Stimulated activated CD4-positive, alpha-beta T cell treated with anti-CD3 and anti-CD28 coated beads, TNF-alpha, amount 100 ng/mL, for 4 hours (primary cell): ENCODE data around the gene TINAG.

Source experiments
- DNase-seq, 3 experiments: peaks; one replicate each; pipeline ENCODE4 v3.0.0-alpha.2; 2020; ENCODE audit warnings: low read depth in 3 of 3

TINAG gene, protein sequence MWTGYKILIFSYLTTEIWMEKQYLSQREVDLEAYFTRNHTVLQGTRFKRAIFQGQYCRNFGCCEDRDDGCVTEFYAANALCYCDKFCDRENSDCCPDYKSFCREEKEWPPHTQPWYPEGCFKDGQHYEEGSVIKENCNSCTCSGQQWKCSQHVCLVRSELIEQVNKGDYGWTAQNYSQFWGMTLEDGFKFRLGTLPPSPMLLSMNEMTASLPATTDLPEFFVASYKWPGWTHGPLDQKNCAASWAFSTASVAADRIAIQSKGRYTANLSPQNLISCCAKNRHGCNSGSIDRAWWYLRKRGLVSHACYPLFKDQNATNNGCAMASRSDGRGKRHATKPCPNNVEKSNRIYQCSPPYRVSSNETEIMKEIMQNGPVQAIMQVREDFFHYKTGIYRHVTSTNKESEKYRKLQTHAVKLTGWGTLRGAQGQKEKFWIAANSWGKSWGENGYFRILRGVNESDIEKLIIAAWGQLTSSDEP

DNA sequence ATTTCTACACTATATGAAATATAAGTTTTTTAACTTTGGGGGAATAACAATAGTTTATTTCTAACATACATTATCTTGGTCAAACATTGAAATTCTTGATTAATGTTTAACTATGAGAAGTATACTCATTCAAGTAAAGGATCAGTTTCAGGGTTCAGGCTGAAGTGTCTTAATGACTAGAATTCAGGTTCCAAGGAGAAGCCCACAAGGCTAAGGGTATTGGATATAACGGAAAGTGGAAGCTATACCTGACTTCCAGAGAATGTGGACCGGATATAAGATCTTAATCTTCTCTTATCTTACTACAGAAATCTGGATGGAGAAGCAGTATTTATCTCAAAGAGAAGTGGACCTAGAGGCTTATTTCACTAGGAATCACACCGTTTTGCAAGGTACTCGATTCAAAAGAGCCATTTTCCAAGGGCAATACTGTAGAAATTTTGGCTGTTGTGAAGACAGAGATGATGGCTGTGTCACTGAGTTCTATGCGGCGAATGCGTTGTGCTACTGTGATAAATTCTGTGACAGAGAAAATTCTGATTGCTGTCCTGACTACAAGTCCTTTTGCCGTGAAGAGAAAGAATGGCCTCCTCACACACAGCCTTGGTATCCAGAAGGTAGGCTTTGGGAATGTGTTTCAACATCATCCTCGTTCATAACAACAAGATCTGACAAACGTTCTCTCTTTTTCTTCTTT lies at the start of gene TINAG:
Gene TINAG (plus strand): TSS at position 153 of the 697 bp plus-strand sequence. CDS start 110 bp downstream, at position 263.
- DNase-seq = no peak

DNA sequence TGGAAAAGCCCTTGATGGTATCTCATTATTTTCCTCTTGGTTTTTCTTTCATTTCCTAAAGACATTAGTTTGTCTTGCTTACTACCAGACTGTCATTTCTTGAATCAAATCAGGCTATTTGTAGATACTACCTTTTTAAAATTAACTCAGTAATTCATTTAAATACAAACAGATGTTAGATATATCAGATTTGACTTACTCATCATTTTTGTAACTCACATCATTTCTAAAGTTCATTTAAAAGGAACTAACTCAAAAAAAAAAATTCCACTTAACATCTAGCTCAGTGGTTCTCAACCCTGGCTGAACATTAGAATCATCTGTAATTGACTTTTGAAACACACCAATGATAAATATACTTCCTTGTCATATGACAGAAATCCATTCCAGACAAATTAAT lies 48.2 kb upstream of the TINAG start:
- no peak for DNase-seq

DNA sequence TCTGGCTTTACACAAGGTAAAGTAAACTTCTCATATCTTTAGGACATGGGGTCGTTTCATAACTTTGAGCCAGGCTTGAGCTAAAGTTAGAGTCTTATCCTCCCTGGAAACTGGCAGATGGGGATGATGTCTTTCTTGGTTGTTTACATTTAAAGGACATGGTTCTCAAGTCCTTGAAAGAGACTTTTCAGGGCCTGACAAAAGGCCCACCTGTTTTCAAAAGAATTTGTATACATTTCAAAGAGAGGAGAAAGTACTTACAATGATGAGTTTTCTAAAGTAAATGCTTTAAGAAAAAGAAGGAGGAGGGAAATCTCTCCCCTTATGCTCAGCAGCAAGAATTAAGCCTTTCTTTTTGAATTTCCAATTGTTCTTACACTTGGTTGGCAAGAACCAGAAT lies 45.7 kb upstream of the TINAG start:
- no peak for DNase-seq

DNA sequence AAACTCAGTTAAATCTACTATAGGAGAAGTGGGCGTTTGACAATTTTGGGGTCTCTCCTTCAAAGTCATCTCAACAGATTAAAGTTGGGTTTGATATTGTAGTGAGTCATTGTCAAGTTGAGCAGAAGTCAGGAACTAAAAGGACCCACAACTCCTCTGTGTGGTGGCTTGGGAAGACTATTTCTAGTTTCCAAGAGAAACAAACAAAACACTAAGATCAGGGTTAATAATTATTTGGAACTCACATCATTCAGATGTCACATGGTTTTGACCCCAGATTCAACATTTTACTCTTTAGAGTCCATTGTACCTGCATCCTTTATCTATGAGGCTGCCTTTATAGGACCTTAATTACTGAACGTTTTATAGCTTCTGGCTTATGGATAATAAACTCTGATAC lies 45.3 kb upstream of the TINAG start:
- DNase-seq = no peak

DNA sequence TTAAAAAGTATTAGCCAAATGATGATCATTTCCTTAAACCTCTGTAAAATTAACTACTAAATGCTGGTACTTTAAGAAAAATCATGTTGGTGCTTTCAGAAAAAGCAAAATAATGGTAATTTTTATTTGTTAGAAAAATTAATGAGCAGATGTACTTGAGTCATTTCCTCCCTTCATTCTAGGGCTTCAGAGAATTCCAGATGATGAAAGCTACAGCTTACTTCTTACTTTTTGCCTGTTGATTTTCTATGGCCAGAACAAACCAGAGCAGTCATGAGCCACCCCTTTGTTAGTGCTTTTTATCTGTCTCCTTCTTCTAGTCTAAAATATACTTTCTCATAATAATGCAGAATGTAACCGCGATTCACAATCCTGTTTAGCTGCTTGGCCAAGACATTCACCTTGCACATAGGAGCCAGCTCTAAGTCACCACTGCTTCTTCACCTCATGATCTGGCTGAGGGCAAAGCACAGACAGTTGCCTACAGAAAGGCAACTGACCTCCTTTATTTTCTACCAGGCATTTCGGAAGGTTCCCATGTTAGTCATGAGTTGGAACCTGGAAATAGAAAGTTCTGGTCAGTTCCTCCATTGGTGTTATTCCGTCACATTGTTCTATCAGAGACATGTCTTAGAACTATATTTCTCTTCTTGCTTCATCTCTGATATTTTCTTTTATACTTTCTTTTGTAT lies 43.5 kb upstream of the TINAG start:
- DNase-seq = no peak

DNA sequence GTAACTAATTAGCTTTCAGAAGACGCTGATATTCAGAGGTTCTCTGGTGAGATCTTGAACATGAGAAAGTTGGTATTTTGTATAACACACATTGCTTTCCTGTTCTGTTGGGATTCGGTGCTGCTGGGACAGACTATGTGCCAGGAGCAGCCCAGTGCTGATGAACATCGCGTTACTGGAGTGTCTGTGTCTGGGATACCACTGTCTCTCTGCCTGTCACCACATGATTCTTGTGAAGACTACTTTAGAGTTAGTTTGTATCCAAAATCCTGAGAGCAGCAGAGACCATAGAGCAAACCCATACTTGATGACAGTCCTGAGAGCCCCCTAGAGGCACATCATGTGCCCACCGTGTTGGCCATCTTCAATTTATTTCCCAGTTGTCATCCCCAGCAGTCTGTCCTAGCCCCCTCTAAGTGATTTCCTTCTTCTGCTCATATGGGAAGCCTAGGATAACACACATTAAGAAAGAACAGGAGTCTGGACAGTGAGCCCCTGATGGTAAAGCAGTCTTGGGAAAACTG lies 41.8 kb upstream of the TINAG start:
- no peak for DNase-seq

DNA sequence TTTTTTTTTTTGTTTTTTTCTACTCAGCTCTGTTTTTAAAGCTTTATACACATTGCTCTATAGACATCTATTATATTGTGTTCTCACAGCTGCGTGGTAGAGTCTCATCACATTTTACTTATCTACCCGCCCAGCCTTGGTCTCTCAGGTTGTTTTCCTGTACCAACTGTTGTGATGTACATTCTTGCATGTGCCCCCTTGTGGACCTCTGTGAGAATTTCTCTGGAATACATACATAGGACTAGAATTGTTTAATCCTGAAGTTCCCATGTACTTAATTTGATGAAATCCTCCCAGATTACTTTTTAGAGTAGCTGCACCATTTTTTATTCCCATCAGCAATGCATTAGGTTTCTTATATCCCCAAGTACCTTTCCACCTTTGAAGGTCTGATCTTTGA lies 40.4 kb upstream of the TINAG start:
- DNase-seq = no peak

DNA sequence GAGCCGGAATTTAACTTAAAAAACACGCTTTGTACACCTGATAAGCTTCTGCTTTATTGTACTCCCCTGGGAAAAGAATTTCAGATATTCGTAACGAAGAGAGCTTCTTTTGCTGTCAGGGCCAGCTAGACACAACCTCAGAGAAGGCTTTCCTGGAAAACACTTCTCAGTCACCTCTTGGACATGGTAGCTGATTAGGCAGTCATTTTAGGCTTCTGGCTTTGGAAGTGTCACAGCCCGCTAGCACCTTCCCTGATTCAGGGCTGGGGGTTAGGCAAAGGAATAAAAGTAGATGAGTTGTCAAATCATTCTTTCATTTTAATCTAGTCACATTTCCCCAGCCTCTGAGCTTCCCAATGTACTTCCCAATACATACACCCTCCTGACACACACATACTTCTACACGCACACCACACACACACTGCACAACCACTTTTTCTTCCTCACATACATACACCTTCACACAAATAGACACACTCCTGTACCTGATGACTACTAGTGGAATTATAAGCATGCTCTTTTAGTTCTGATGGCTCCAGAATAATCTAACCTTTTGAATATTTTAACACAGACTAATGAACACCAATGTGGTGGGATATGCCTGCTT lies 34.9 kb upstream of the TINAG start:
- no peak for DNase-seq

DNA sequence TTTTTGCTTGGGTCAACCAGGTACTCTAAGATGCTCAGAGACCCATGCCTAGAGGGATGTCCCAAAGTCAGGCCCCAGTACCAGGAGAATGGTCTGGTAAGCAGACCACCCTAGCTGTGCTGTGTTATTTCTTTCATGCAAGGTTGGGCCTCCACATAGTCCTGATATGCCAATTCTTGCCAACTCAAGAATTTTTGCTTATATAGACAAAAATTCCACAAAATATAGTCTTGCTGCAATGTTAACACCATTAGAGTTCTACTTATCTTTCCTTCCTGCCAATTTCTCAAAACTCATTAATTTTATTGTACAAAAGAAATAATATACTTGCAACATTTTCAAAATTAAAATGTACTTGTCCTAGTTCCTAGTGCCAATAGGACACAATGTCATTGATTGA lies 33.9 kb upstream of the TINAG start:
- DNase-seq = no peak

DNA sequence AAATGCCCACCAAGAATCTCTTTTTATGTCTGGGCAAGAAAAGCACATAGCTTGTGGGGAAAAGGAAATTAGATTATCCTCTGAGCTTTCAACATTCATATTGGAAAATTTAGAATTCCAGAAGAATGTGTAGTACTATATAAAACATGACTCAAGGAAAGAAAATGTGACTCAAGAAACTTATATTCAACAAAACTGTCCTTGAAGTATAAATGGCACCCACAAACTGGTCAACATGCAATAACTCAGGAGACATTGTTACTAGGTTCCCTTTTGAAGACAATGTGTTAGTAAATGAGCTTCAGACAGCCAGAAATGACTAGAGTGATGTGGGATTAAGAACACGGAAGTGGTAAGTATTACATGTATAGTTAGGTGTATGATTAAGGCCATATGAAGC lies 26.1 kb upstream of the TINAG start:
- no peak for DNase-seq

DNA sequence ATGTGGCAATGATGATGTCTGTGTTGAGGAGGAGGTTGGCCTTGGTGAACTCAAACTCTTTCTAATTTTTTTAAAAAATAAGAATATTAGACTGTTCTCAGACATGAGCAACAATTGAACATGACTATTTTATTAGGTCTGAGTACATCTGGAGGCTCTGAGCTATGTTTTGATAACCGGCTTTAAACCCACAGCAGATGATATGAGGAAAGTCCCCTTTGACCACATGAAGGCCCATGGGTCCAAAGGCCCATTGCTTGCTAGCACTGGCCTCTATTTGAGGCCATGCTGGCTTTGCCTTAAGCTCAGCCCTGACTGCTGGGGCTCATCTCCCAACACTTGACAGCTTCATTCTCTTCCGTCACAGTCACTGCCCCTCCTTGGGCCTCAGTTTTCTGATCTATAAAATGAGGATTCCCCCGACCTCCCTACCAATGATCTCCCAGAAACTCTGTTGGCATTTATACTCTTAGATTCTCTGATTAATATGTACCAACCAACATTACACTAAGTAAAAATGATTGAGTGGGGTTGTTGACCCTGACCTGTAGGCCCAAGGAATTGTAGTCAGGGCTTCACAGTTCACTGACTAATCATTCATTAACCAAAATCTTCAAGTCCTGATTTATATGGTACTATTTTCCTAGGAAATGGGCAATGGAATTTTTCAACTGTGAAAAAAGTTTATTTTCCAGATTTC lies 23.9 kb upstream of the TINAG start:
- DNase-seq = no peak

DNA sequence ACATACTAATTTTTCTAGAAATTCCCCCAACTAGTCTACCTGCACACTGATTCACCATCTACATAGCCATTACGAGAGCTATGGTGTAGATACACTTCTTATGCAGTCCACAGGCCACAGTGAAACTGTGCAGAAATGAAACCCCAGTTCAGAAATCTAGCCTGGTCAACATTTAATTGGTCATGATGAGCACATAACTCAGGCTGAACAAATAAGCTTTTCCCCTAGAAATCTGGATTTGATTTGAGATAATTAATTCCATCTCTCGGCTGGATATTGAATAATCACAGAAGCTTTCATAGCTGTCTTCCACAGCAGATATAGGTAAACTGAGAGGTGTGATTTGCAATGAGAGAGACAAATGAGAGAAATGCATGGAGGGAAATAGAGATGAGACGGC lies 22.6 kb upstream of the TINAG start:
- no peak for DNase-seq

DNA sequence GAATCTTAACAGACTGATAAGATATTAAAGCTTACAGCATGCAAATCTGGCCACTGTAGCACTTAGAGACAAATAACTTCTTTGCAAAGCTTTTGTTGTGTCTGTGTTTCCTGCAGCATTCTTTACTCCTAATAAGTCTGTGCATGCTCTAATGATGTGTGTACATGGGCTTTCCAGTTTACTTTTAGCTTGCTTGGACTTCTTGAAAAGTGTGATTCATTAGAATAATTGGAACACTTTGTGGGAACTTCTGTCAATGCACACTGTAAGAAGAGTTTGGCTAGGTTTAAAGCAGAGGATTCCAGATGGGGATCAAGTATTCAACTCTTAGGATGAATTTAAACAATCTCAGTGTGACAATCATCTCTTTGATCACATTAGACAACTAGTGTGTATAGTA lies 22.1 kb upstream of the TINAG start:
- no peak for DNase-seq

DNA sequence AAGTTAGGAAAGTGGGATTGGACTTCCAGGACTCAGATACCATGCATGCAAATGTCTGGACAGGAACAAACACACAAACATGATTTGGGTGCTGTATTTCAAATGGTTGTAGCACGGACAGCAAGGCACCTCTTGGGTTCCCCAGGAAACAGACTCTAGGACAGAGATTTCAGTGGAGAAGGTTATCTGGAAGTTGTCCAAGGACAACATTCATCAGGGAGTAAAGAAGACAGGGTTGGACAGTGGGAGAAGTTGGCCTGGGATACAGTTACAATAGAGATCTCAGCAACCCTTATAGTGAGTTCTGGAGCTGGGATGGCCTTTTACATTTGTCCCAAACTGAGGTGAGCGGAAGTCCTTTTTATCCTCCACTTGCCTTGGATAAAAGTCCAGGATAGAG lies 19.8 kb upstream of the TINAG start:
- no peak for DNase-seq

DNA sequence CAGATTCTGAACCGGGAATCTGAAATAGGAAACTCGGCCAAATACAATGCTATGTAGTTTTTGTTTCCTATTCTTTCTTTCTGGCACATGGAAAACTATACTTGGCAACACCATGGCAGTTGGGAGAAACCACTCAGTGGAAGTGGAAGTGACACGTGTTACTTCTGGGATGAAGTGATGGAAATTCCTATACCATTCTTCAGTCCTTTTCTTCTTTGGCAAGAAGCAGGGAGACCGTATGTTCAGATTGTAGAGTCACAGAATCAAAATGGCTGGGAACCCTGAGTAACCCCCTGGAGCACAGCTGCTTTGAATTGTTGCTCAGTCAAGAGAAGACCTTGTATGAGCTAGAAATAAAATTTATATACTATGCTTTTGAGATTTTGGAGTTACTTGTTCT lies 18.8 kb upstream of the TINAG start:
- DNase-seq = no peak

DNA sequence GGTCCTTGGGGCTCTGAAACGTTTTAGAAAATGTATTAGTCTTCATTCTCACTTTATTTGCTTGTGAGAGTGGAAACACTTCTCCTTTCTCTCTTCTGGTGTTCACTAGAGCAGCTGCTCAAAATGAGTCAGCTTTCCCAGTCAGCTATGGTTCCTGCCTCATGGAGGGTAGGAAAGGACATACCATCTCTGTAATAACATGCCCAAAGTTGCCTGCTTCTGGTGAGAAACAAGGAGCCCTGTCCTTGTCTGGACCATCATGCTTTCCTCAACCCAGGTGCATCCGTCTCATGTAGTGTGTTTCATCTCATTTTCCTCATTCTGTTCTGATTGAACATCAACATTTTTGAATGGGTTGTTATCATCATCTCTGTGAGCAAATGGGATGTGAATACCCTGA lies 17.1 kb upstream of the TINAG start:
- DNase-seq = no peak

DNA sequence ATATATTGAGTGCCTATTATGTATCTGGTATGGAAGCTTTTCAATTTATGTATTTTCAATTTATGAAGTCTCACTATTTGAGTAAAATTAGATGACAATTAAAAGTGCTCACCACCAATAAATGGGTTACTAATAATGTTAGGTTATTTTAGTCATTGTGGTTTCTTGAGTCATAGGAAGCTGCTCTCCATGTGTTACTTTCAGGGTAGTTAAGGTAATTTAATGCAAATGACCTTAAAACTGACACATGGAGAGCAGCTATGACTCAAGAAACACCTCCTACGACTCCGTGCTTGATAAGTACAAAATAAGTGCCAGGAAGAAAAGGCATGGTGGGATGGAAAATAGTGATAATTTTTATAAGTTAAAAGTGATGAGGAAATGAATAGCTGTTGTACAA lies 16.5 kb upstream of the TINAG start:
- no peak for DNase-seq

DNA sequence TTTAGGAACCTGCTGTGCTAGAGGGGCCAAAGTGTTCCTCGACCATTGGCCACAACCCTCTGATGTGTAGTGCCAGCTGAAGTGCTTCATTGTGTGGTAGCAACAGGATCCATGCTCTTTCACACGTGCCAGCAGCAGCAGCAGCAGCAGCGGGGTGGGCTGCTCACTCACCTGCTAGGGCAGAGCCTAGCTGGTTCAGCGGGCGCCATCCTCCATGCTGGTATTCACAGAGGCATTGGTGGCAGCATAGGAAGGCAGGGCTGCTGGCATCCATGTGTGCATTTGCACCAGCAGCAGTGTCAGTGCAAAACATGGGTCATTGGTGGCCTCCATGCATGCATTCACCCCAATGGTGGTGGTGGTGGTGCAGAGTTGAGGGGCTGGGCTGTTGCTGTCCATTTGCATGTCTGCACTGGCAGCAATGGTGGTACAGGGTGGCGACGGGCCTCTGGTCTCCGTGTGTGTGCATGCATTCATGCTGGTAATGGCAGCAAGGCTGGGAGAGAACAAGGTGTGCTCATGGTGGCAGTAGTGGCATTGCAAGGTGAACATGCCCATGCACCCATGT lies 13.2 kb upstream of the TINAG start:
- DNase-seq = no peak

DNA sequence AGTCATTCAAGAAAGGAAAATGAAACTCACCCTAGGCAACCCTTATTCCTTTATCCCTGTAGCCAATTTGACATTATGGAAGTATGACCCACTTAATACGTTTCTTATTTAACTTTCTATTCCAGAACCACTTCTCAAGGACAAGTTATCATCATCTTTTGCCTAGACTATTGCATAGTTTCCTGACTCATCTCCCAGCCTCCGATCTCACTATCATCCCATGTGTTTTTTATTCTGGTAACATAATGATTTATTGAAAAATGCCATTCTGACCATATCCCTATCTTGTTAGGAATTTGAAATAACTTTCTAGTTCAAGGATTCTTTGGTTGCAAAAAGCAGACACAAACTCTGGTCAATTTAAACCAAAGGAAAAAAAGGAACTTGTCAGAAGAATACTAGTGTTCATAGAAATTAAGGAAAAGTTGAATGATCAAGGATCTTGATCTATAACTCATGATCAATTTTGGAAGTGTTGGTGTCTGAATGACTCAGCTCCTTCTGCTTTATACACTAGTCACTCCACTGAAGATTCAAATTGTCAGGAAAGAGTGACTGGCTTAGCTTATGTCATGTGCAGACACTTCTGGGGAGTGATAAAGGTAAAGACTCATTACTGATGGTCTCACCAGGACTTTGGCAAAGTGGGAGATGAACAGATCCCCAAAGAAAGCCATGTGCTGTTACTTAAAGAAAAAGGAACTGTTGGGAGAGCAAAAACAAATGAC lies 8.5 kb upstream of the TINAG start:
- DNase-seq = no peak

DNA sequence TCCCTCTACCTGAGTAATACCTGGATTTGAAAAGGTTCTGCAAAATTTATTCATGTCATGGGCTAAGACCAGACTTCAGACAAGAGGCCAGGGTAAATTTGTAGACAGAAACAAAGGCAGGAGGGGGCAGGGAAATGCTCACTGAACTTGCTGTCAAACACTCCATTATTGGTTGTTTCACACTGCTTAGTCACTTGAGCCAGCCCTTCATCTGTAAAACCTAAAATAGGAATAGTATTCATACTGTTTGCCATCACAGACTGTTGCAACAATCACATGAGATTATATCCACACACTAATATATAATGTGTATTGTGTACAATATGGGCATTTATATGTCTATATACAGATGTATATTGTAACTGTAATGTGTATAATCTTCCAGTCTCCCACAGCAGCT lies 6.5 kb upstream of the TINAG start:
- DNase-seq = no peak
